OCI-LY7 (cell line): Measurements from ENCODE around the gene NOL3. TPM values are rescaled to one million over a fixed set of nuclear protein-coding genes. Genes with fewer than 3 reads are reported as not detected.

Experiments
- BruUV-seq: library from RNA; stranded (reverse); fragments of 400-500 nt; replicated peaks from 2 replicates; lab custom pipeline; 2021; lab: Mats Ljungman, UMichigan
- CTCF ChIA-PET: fragments of 300-600 bp; sonication (Branson Sonifier 250); formaldehyde crosslinking; loops from one replicate; lab custom pipeline; 2022; ENCODE audit warnings: antibody characterized with exemption; ENCODE audit not compliant: unreplicated experiment; lab: Charles Lee
- POLR2A ChIA-PET: fragments of 300-600 bp; sonication (Branson Sonifier 250); formaldehyde crosslinking; loops from one replicate; lab custom pipeline; 2022; ENCODE audit warnings: antibody characterized with exemption; lab: Charles Lee
- DNase-seq: peaks from one replicate; pipeline ENCODE4 v3.0.0-alpha.2; 2015; ENCODE audit warnings: low spot score
- H2AFZ ChIP-seq: fragments of 200-600 bp; sonication (generic), shearing (Covaris generic); 2 replicates; pipeline ENCODE4 v1.6.1; 2014; ENCODE audit warnings: mild to moderate bottlenecking, antibody characterized with exemption, low read length, moderate library complexity
- H3K27ac ChIP-seq: fragments of 200-600 bp; sonication (generic); 2 replicates; pipeline ENCODE4 v1.5.1; 2014; ENCODE audit warnings: mixed run types, low read depth, mild to moderate bottlenecking, moderate library complexity, low read length, inconsistent platforms; ENCODE audit not compliant: poor library complexity, severe bottlenecking
- H3K36me3 ChIP-seq: fragments of 200-600 bp; sonication (generic); 2 replicates; pipeline ENCODE4 v1.6.1; 2014; ENCODE audit warnings: mild to moderate bottlenecking, antibody characterized with exemption, low read length, moderate library complexity, mixed read lengths; ENCODE audit not compliant: insufficient read depth
- H3K4me1 ChIP-seq: fragments of 200-600 bp; sonication (generic); 2 replicates; pipeline ENCODE4 v1.5.1; 2014; ENCODE audit warnings: mild to moderate bottlenecking, low read length; ENCODE audit not compliant: insufficient read depth, poor library complexity, severe bottlenecking
- H3K4me2 ChIP-seq: fragments of 200-600 bp; sonication (generic); 2 replicates; pipeline ENCODE4 v1.6.1; 2014; ENCODE audit warnings: mild to moderate bottlenecking, low read length
- H3K4me3 ChIP-seq: fragments of 200-600 bp; sonication (generic); 2 replicates; pipeline ENCODE4 v1.5.1; 2014; ENCODE audit warnings: mild to moderate bottlenecking, low read depth, low read length; ENCODE audit not compliant: poor library complexity, severe bottlenecking
- H3K79me2 ChIP-seq: fragments of 200-600 bp; sonication (generic); 2 replicates; pipeline ENCODE4 v1.6.1; 2016; ENCODE audit warnings: low read depth, mild to moderate bottlenecking, low read length, moderate library complexity, mixed read lengths; ENCODE audit not compliant: insufficient read depth
- H3K9me2 ChIP-seq: fragments of 200-600 bp; sonication (generic); 2 replicates; pipeline ENCODE4 v1.6.1; 2016; ENCODE audit warnings: mild to moderate bottlenecking, low read length, mixed read lengths; ENCODE audit not compliant: insufficient read depth
- H3K9me3 ChIP-seq: fragments of 200-600 bp; sonication (generic); 2 replicates; pipeline ENCODE4 v1.6.1; 2014; ENCODE audit warnings: mild to moderate bottlenecking, mixed run types, low read length, mixed read lengths
- H4K20me1 ChIP-seq: fragments of 200-600 bp; sonication (generic); 2 replicates; pipeline ENCODE4 v1.6.1; 2014; ENCODE audit warnings: mild to moderate bottlenecking, antibody characterized with exemption, low read length, moderate library complexity, mixed read lengths; ENCODE audit not compliant: insufficient read depth
- CTCF ChIP-seq: fragments of 200-600 bp; sonication (generic); conservative IDR thresholded peaks from 2 replicates; pipeline ENCODE4 v1.5.1; 2014; ENCODE audit warnings: mild to moderate bottlenecking, antibody characterized with exemption, low read length, moderate library complexity, mixed read lengths
- EZH2phosphoT487 ChIP-seq: fragments of 200-600 bp; sonication (generic); IDR thresholded peaks from 2 replicates; pipeline ENCODE4 v1.6.1; 2018; ENCODE audit warnings: low read depth, borderline replicate concordance, mild to moderate bottlenecking, mixed run types, antibody characterized with exemption, low read length, moderate library complexity, mixed read lengths
- intact Hi-C: fragments of 100-400 bp; cut with micrococcal nuclease; formaldehyde crosslinking; loops from one replicate; pipeline ENCODE4 v1.10.0; 2022; ENCODE audit not compliant: unreplicated experiment
- total RNA-seq, 2 experiments: library from RNA; depleted of rRNA in 1 of 2; stranded (reverse); fragments of >200 nt in 1 of 2; shearing (Covaris generic) in 1 of 2; gene quantifications; 2 replicates each; pipeline ENCODE4 v1.2.3, GENCODE V29; 2014 to 2022

Gene NOL3
- total RNA-seq, 2 experiments from 2014 or later, result 2.2 to 4.4 TPM

GRCh38 chr16:67165121-67166078 is 4.9 kb upstream of the NOL3 start:
- intact Hi-C loops, result no loop called here
- POLR2A ChIA-PET, result no interaction called here
- Histone ChIP-seq H3K4me1 (peaks cover 8% of the 10 kb centered on the region), H4K20me1 (no peaks in the 10 kb centered on the region), H3K9me3 (no peaks in the 10 kb centered on the region), H3K79me2 (no peaks in the 10 kb centered on the region), H3K4me3 (no peak overlapping the region), H3K27ac (no peak overlapping the region), H2AFZ (no peak overlapping the region), H3K4me2 (no peak overlapping the region), H3K9me2 (no peaks in the 10 kb centered on the region), H3K36me3 (no peaks in the 10 kb centered on the region)
- no peak for TF ChIP-seq EZH2phosphoT487
- TF ChIP-seq CTCF, result no peak
- CTCF ChIA-PET, result interaction anchor here (0.6 to 0.7 kb wide), 2 partner anchors 27 to 79 kb away, joined by 3 read pairs; no protein-coding TSS in a partner anchor
- BruUV-seq, result no TSS peak
- no peak for DNase-seq

- CTCF ChIA-PET, result interaction anchor here (0.6 kb wide), 1 partner anchor 78 kb away, joined by 3 read pairs; no protein-coding TSS in a partner anchor
- Histone ChIP-seq H3K27ac (no peak overlapping the region), H4K20me1 (no peaks in the 10 kb centered on the region), H3K4me3 (no peak overlapping the region), H3K4me2 (no peak overlapping the region), H3K4me1 (peaks cover 12% of the 10 kb centered on the region), H3K36me3 (no peaks in the 10 kb centered on the region), H3K9me3 (no peaks in the 10 kb centered on the region), H3K9me2 (no peaks in the 10 kb centered on the region), H3K79me2 (no peaks in the 10 kb centered on the region), H2AFZ (no peak overlapping the region)
- no peak for TF ChIP-seq EZH2phosphoT487
- TF ChIP-seq CTCF, result no peak
- POLR2A ChIA-PET, result no interaction called here
- BruUV-seq, result no TSS peak
- DNase-seq, result no peak
- intact Hi-C loops, result no loop called here
Measured at GRCh38 chr16:67166110-67166547, 4.2 kb upstream of the NOL3 start.
